Kasumi-1 (cell line): ENCODE measurements around the gene NCOA7.

ENCODE experiments used
- DNase-seq, 2 experiments: peaks; one replicate each; lab custom pipeline; 2025; lab: John Stamatoyannopoulos, UW

The NCOA7 gene

DNA sequence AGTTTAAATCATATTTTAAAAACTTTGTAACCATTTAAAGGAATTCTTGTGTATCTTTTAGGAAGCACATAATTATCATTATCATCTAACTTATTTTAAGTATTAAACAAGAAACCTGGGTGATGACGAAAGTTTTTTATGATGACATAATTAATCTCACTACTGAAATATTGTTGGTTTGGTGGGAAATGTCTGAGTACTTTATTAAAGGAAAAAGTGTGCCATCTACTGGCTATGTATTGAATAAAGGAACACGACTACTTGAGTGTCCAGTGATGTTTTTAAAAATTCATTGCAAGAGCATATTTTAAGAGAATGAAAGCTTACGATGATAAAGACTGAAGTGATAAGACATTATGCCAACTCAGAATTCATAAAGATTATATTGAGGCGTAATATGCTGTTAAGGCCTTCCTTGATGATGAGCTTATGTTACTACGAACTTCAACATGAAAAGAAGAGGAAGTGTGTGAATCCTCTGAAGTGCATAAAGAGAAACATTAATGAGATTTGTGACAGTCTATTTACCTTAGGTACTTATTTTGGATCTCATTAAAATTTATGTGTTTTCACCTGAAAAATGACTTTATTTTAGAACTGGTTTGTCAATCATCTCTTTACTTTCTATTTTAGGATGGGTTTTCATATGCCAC is 183.6 kb downstream of the NCOA7 start:
- DNase-seq, result peak; percentile 60 to 90

DNA sequence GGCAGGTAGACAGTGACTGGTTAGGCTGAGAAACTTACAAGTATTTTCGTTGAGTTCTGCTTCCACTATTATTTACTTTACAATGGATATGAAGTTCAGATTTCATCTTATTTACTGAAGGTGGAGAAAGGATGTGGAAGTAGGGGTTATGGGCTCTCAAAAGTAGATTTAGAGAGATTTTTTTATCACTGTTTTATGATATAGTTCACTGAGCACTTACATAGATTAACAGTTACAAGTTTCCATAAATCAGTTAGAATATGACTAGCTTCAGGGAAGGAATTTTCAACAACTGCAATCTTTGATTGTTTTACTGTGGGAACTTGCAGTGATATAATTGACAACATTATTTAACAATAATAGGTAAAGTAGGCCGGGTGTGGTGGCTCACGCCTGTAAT is 188.3 kb downstream of the NCOA7 start:
- no peak for DNase-seq
